WTC11 (cell line): ENCODE results near the gene DCXR.

ENCODE experiments used
- ATF2 ChIP-seq: sonication (generic); formaldehyde crosslinking; IDR thresholded peaks from 2 replicates; pipeline ENCODE4 v1.8.1; 2022; ENCODE audit warnings: low read depth, missing genetic modification reagents, borderline replicate concordance
- CREB1 ChIP-seq: sonication (generic); formaldehyde crosslinking; IDR thresholded peaks from 2 replicates; pipeline ENCODE4 v1.8.0; 2023; ENCODE audit warnings: mild to moderate bottlenecking, missing genetic modification reagents
- CREM ChIP-seq: sonication (generic); formaldehyde crosslinking; IDR thresholded peaks from 2 replicates; pipeline ENCODE4 v1.8.1; 2022; ENCODE audit warnings: mild to moderate bottlenecking, missing genetic modification reagents, moderate library complexity
- E2F1 ChIP-seq: sonication (generic); formaldehyde crosslinking; IDR thresholded peaks from 2 replicates; pipeline ENCODE4 v1.8.0; 2022; ENCODE audit warnings: mild to moderate bottlenecking, missing genetic modification reagents
- FOXP4 ChIP-seq: sonication (generic); formaldehyde crosslinking; IDR thresholded peaks from 2 replicates; pipeline ENCODE4 v1.8.0; 2022; ENCODE audit warnings: mild to moderate bottlenecking, missing genetic modification reagents
- ZNF263 ChIP-seq: sonication (generic); formaldehyde crosslinking; IDR thresholded peaks from 2 replicates; pipeline ENCODE4 v1.8.1; 2022; ENCODE audit warnings: low read depth, mild to moderate bottlenecking, moderate library complexity, missing genetic modification reagents
- ZNF423 ChIP-seq: fragments of 250-450 bp; sonication (Bioruptor Pico); IDR thresholded peaks from 2 replicates; pipeline ENCODE4 v2.1.2; 2022; ENCODE audit warnings: mild to moderate bottlenecking, moderate library complexity
- ZNF512 ChIP-seq: sonication (generic); formaldehyde crosslinking; IDR thresholded peaks from 2 replicates; pipeline ENCODE4 v1.8.1; 2022; ENCODE audit warnings: missing genetic modification reagents, borderline replicate concordance
- TF ChIP-seq, protein P1 (sequence below): fragments of 200-600 bp; IDR thresholded peaks from 2 replicates; pipeline ENCODE4 v1.8.0; 2022; ENCODE audit warnings: antibody characterized with exemption
- TF ChIP-seq, protein P2 (sequence below): sonication (generic); formaldehyde crosslinking; IDR thresholded peaks from 2 replicates; pipeline ENCODE4 v1.8.1; 2022; ENCODE audit warnings: mild to moderate bottlenecking, moderate library complexity, missing genetic modification reagents
- TF ChIP-seq, protein P3 (sequence below): sonication (generic); formaldehyde crosslinking; IDR thresholded peaks from 2 replicates; pipeline ENCODE4 v1.8.1; 2022; ENCODE audit warnings: mild to moderate bottlenecking, missing genetic modification reagents, moderate library complexity, borderline replicate concordance

- TF ChIP-seq ZNF512 (CRISPR knock-in tag) (no peak), FOXP4 (CRISPR knock-in tag) (no peak), ZNF423 (CRISPR knock-in tag) (no peak), CREB1 (no peak), E2F1 (no peak), ATF2 (CRISPR knock-in tag) (no peak), CREM (CRISPR knock-in tag) (no peak), ZNF263 (CRISPR knock-in tag) (no peak)
- TF ChIP-seq, protein P1, sequence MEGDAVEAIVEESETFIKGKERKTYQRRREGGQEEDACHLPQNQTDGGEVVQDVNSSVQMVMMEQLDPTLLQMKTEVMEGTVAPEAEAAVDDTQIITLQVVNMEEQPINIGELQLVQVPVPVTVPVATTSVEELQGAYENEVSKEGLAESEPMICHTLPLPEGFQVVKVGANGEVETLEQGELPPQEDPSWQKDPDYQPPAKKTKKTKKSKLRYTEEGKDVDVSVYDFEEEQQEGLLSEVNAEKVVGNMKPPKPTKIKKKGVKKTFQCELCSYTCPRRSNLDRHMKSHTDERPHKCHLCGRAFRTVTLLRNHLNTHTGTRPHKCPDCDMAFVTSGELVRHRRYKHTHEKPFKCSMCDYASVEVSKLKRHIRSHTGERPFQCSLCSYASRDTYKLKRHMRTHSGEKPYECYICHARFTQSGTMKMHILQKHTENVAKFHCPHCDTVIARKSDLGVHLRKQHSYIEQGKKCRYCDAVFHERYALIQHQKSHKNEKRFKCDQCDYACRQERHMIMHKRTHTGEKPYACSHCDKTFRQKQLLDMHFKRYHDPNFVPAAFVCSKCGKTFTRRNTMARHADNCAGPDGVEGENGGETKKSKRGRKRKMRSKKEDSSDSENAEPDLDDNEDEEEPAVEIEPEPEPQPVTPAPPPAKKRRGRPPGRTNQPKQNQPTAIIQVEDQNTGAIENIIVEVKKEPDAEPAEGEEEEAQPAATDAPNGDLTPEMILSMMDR, result no peak
- TF ChIP-seq, protein P2, sequence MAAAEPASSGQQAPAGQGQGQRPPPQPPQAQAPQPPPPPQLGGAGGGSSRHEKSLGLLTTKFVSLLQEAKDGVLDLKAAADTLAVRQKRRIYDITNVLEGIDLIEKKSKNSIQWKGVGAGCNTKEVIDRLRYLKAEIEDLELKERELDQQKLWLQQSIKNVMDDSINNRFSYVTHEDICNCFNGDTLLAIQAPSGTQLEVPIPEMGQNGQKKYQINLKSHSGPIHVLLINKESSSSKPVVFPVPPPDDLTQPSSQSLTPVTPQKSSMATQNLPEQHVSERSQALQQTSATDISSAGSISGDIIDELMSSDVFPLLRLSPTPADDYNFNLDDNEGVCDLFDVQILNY (CRISPR knock-in tag), result no peak
- TF ChIP-seq, protein P3, sequence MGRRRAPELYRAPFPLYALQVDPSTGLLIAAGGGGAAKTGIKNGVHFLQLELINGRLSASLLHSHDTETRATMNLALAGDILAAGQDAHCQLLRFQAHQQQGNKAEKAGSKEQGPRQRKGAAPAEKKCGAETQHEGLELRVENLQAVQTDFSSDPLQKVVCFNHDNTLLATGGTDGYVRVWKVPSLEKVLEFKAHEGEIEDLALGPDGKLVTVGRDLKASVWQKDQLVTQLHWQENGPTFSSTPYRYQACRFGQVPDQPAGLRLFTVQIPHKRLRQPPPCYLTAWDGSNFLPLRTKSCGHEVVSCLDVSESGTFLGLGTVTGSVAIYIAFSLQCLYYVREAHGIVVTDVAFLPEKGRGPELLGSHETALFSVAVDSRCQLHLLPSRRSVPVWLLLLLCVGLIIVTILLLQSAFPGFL (CRISPR knock-in tag), result no peak
These were observed 25.8 kb downstream of the DCXR start for GRCh38 chr17:82011617-82012187.
